ENCODE results near the gene CRKL.

CRKL gene

DNA sequence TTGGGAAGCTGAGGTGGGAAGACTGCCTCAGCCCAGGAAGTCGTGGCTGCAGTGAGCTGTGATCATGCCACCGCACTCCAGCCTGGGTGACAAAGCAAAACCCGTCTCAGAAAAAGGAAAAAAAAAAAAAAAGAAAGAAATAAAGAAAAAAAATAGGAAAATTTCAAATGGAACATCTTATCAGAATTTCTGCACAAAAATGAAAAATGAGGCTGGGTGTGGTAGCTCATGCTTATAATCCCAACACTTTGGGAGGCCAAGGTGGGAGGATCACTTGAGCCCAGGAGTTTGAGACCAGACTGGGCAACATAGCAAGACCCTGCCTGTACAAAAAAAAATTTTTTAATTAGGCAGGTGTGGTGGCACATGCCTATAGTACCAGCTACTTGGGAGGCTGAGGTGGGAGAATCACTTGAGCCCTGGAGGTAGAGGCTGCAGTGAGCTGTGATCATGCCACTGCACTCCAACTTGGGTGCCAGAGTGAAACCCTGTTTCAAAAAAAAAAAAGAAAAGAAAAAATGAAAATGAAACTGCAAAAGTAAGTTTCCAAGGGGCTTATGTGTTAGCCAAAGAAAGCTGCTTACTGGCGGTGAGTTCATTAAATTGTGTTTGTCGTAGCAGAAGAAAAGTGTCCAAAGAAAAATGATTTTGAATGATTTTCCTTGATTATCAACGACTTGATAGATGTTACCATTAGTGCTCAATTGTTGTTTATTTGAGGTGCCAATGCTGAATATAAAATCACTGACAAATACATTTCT, 7.5 kb upstream of the CRKL start:
- DNase-seq (ENCODE audit: low read depth, low spot score): no peak
- TF ChIP-seq, protein P1, sequence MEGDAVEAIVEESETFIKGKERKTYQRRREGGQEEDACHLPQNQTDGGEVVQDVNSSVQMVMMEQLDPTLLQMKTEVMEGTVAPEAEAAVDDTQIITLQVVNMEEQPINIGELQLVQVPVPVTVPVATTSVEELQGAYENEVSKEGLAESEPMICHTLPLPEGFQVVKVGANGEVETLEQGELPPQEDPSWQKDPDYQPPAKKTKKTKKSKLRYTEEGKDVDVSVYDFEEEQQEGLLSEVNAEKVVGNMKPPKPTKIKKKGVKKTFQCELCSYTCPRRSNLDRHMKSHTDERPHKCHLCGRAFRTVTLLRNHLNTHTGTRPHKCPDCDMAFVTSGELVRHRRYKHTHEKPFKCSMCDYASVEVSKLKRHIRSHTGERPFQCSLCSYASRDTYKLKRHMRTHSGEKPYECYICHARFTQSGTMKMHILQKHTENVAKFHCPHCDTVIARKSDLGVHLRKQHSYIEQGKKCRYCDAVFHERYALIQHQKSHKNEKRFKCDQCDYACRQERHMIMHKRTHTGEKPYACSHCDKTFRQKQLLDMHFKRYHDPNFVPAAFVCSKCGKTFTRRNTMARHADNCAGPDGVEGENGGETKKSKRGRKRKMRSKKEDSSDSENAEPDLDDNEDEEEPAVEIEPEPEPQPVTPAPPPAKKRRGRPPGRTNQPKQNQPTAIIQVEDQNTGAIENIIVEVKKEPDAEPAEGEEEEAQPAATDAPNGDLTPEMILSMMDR (IDR thresholded peaks at IDR 0.05; ENCODE audit: low read depth, low read length): no peak
- no peak overlapping the region for H3K4me3 ChIP-seq (ENCODE audit: low read depth, low read length)
- in situ Hi-C loops (cut with HindIII; ENCODE audit: low sequenced_read_pairs): no loop called here

DNA sequence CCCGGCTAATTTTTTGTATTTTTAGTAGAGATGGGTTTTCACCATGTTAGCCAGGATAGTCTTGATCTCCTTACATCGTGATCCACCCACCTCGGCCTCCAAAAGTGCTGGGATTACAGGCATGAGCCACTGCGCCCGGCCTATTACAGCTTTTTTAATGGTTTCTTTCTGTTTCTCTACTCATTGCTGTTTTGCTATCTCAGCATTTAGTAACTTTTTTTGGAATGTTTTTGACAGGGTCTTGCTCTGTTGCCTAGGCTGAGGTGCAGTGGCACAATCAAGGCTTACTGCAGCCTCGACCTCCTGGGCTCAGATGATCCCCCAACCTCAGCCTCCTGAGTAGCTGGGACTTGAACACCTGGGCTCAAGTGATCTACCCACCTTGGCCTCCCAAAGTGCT, 4.7 kb upstream of the CRKL start:
- no peak overlapping the region for H3K4me3 ChIP-seq (ENCODE audit: low read depth, low read length)
- DNase-seq (ENCODE audit: low read depth, low spot score): no peak
- TF ChIP-seq, protein P1 (IDR thresholded peaks at IDR 0.05; ENCODE audit: low read depth, low read length): no peak
- in situ Hi-C loops (cut with HindIII; ENCODE audit: low sequenced_read_pairs): no loop called here

DNA sequence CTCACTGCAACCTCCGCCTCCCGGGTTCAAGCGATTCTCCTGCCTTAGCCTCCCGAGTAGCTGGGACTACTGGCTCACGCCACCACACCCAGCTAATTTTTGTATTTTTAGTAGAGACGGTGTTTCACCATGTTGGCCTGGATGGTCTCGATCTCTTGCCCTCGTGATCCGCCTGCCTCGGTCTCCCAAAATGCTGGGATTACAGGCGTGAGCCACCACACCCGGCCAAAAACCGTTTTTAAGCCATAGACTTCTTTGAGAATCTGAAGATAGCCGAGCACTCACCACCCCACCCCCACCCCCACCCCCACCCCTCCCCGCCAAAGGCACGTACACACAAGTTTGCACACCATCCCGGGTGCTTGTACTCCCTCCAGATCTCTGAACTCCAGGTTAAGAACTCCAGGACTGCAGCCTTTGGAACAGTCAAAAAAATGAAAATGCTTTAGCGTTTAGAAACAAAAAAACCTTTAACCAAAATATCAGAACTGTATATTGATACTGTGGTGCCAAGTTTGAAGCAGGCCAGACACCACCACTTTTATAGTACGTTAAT, 1.5 kb downstream of the CRKL start:
- no peak for DNase-seq (ENCODE audit: low read depth, low spot score)
- in situ Hi-C loops (cut with HindIII; ENCODE audit: low sequenced_read_pairs): no loop called here
- TF ChIP-seq, protein P1 (IDR thresholded peaks at IDR 0.05; ENCODE audit: low read depth, low read length): no peak

DNA sequence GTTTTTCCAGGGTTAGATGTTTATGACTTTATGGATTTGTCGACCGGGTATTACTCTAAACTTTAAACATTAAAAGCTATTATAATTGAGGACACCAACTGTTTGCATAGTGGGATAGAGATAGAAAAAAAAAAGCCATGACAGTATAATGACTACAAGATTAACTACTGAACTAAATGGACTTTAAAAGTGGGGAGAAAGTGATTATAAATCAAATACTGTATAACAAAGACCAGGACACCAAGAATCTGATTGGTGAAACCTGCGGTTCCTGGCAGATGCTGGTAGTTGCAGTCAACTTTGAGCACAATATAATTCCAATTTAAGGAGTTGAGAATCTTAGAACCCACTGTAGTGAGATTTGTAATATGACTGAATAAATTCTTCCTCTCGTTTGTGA, 2.5 kb downstream of the CRKL start:
- DNase-seq (ENCODE audit: low read depth, low spot score): no peak
- in situ Hi-C loops (cut with HindIII; ENCODE audit: low sequenced_read_pairs): no loop called here
- H3K4me3 ChIP-seq (ENCODE audit: low read depth, low read length): peak overlapping the region; percentile 66
- TF ChIP-seq, protein P1 (IDR thresholded peaks at IDR 0.05; ENCODE audit: low read depth, low read length): no peak

More for the DNA sequence above, 1.5 kb downstream of the CRKL start:
- peak overlapping the region; percentile 66 for H3K4me3 ChIP-seq (ENCODE audit: low read depth, low read length)

DNA sequence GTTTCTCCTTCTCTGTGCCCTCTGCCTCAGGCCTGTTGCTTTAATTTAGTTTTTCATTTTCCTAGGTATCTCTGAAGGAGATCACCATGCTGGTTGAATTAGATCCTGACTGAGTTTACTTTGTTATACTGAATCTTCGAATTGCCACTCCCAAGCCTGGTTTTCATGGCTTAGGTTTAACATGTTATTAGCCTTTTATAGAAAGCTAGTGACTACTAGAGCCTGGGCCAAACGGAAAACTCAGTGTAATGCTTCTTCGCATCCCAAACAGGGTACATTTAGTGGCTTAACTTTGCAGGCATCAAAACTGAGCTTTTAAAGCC, 3.6 kb downstream of the CRKL start:
- DNase-seq (ENCODE audit: low read depth, low spot score): no peak
- in situ Hi-C loops (cut with HindIII; ENCODE audit: low sequenced_read_pairs): no loop called here
- TF ChIP-seq, protein P1 (IDR thresholded peaks at IDR 0.05; ENCODE audit: low read depth, low read length): no peak
- peak overlapping the region; percentile 66 for H3K4me3 ChIP-seq (ENCODE audit: low read depth, low read length)

DNA sequence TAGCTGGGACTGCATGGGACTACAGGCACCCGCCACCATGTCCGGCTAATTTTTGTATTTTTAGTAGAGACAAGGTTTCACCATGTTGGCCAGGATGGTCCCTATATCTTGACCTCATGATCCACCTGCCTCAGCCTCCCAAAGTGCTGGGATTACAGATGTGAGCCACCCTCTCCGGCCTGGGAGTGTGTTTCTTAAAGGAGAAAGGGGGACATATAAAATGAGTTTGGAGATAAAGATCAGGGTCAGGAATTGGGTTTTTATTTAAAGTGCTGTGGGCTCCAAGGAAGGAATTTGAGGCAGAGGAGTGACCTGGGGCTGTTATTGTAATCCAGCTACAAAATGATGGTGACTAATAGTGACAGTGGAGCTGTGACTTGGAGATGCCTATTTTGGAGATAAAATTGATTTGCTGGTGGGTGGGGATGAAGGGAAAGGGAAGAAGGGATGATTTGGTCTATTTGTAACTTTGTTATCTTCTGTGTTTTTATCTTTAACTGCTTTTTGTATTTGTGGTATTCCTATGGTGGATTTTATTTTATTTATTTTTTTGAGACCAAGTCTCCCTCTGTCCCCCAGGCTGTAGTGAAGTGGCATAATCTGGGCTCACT, 5.0 kb downstream of the CRKL start:
- no peak for DNase-seq (ENCODE audit: low read depth, low spot score)
- H3K4me3 ChIP-seq (ENCODE audit: low read depth, low read length): no peak overlapping the region
- in situ Hi-C loops (cut with HindIII; ENCODE audit: low sequenced_read_pairs): no loop called here

More for the DNA sequence above, 5.0 kb downstream of the CRKL start:
- TF ChIP-seq, protein P1 (IDR thresholded peaks at IDR 0.05; ENCODE audit: low read depth, low read length): no peak

Measured in astrocyte of the spinal cord (primary cell).